Hematopoietic multipotent progenitor cell treated with erythropoietin and hydrocortisone succinate and interleukin-3 and kit ligand, for 17 days (in vitro differentiated cells): ENCODE data around the gene LSM7.

ENCODE experiments used
- DNase-seq: peaks from one replicate; pipeline ENCODE4 v3.0.0-alpha.2; 2015; ENCODE audit warnings: low spot score

The LSM7 gene

GRCh38 chr19:2278459-2279158 is 49.8 kb downstream of the LSM7 start:
- DNase-seq, result no peak

GRCh38 chr19:2277138-2277537 is 51.2 kb downstream of the LSM7 start:
- no peak for DNase-seq

GRCh38 chr19:2276429-2276986 is 51.9 kb downstream of the LSM7 start:
- DNase-seq, result no peak

- no peak for DNase-seq
These were observed 52.6 kb downstream of the LSM7 start for GRCh38 chr19:2275588-2276428.

- DNase-seq, result peak; percentile 60
These were observed 53.4 kb downstream of the LSM7 start for GRCh38 chr19:2274931-2275535.

- DNase-seq, result no peak
These were observed 54.1 kb downstream of the LSM7 start for GRCh38 chr19:2274185-2274711.

GRCh38 chr19:2273356-2274184 is 54.8 kb downstream of the LSM7 start:
- peak; percentile 76 for DNase-seq
